BLaER1 (cell line): ENCODE data around the gene H6PD.
"Not testable (repeated sequence)": the region's sequence is repeated elsewhere in the genome, so short reads cannot be mapped to it uniquely, and the experiment has no call there.

Experiments used
- H3K27ac ChIP-seq: shearing (Covaris generic); formaldehyde crosslinking; 2 replicates; pipeline ENCODE4 v1.8.1; 2022
- H3K27me3 ChIP-seq: shearing (Covaris generic); formaldehyde crosslinking; 2 replicates; pipeline ENCODE4 v1.8.1; 2022
- H3K36me3 ChIP-seq: shearing (Covaris generic); formaldehyde crosslinking; 2 replicates; pipeline ENCODE4 v1.8.1; 2022
- H3K4me1 ChIP-seq: shearing (Covaris generic); formaldehyde crosslinking; 2 replicates; pipeline ENCODE4 v1.8.1; 2022
- H3K4me2 ChIP-seq: shearing (Covaris generic); formaldehyde crosslinking; 2 replicates; pipeline ENCODE4 v1.8.1; 2022
- H3K4me3 ChIP-seq: shearing (Covaris generic); formaldehyde crosslinking; 2 replicates; pipeline ENCODE4 v1.8.1; 2022
- H3K9ac ChIP-seq: shearing (Covaris generic); formaldehyde crosslinking; 2 replicates; pipeline ENCODE4 v1.8.1; 2022
- H3K9me3 ChIP-seq: shearing (Covaris generic); formaldehyde crosslinking; 2 replicates; pipeline ENCODE4 v1.8.1; 2022
- H4K20me1 ChIP-seq: shearing (Covaris generic); formaldehyde crosslinking; 2 replicates; pipeline ENCODE4 v1.8.1; 2022
- Cebpa-rat ChIP-seq: shearing (Covaris generic); IDR thresholded peaks from 2 replicates; pipeline ENCODE4 v1.8.1; 2022

Gene H6PD

GRCh38 chr1:9292361-9293240 lies 58.0 kb downstream of the H6PD start, which contains the start of gene SPSB1:
SPSB1 (plus strand) TSS chr1:9292894; CDS start chr1:9355892, 62,998 bp downstream.
- peaks cover 55% of the 10 kb centered on the region for H3K4me1 ChIP-seq
- peaks cover 11% of the 10 kb centered on the region; the same call in 1 of the 2 replicates for H3K36me3 ChIP-seq
- TF ChIP-seq Cebpa-rat, result no peak
- no peaks in the 10 kb centered on the region for H3K27me3 ChIP-seq
- H3K9me3 ChIP-seq, result peaks cover 16% of the 10 kb centered on the region
- peak within 1 kb of the TSS; percentile 82 for H3K9ac ChIP-seq
- H4K20me1 ChIP-seq, result peaks cover 41% of the 10 kb centered on the region
- H3K4me3 ChIP-seq, result peak within 1 kb of the TSS; percentile 82
- H3K27ac ChIP-seq, result peak within 1 kb of the TSS; percentile 81
- peak within 1 kb of the TSS; percentile 87 for H3K4me2 ChIP-seq

GRCh38 chr1:9293241-9293532 lies 58.6 kb downstream of the H6PD start:
- no peaks in the 10 kb centered on the region for H3K27me3 ChIP-seq
- peaks cover 10% of the 10 kb centered on the region for H3K9me3 ChIP-seq
- H3K4me3 ChIP-seq, result peak overlapping the region; percentile 82
- H3K36me3 ChIP-seq, result peaks cover 11% of the 10 kb centered on the region; the same call in 1 of the 2 replicates
- H3K27ac ChIP-seq, result peak overlapping the region; percentile 81
- H4K20me1 ChIP-seq, result peaks cover 46% of the 10 kb centered on the region
- peak overlapping the region; percentile 87 for H3K4me2 ChIP-seq
- no peak for TF ChIP-seq Cebpa-rat
- peaks cover 55% of the 10 kb centered on the region for H3K4me1 ChIP-seq
- peak overlapping the region; percentile 82 for H3K9ac ChIP-seq

- Histone ChIP-seq H3K4me2 (peak overlapping the region; percentile 87), H4K20me1 (peaks cover 46% of the 10 kb centered on the region), H3K27ac (peak overlapping the region; percentile 81), H3K4me3 (peak overlapping the region; percentile 82), H3K4me1 (peaks cover 55% of the 10 kb centered on the region), H3K27me3 (no peaks in the 10 kb centered on the region), H3K9ac (peak overlapping the region; percentile 82), H3K9me3 (peaks cover 4% of the 10 kb centered on the region; the same call in 1 of the 2 replicates), H3K36me3 (peaks cover 11% of the 10 kb centered on the region; the same call in 1 of the 2 replicates)
- TF ChIP-seq Cebpa-rat, result no peak
These were observed 59.2 kb downstream of the H6PD start for GRCh38 chr1:9293533-9294404.

GRCh38 chr1:9294405-9294773 lies 59.8 kb downstream of the H6PD start:
- Histone ChIP-seq H3K9me3 (no peaks in the 10 kb centered on the region), H3K36me3 (peaks cover 11% of the 10 kb centered on the region; the same call in 1 of the 2 replicates), H4K20me1 (peaks cover 46% of the 10 kb centered on the region), H3K4me2 (peak overlapping the region; percentile 87), H3K27ac (no peak overlapping the region), H3K9ac (no peak overlapping the region; the same call in 1 of the 2 replicates), H3K4me1 (peaks cover 55% of the 10 kb centered on the region), H3K27me3 (no peaks in the 10 kb centered on the region), H3K4me3 (peak overlapping the region; percentile 82)
- TF ChIP-seq Cebpa-rat, result no peak

GRCh38 chr1:9294910-9295636 lies 60.5 kb downstream of the H6PD start:
- TF ChIP-seq Cebpa-rat, result no peak
- Histone ChIP-seq H3K9me3 (no peaks in the 10 kb centered on the region), H3K36me3 (peaks cover 11% of the 10 kb centered on the region; the same call in 1 of the 2 replicates), H4K20me1 (peaks cover 49% of the 10 kb centered on the region), H3K27ac (no peak overlapping the region), H3K9ac (no peak overlapping the region; the same call in 1 of the 2 replicates), H3K4me2 (peak overlapping the region; percentile 87), H3K4me3 (0 out of 2 replicates have a peak overlapping the region, but pooled peaks have one; percentile 82), H3K4me1 (peaks cover 54% of the 10 kb centered on the region), H3K27me3 (no peaks in the 10 kb centered on the region)

- H3K4me3 ChIP-seq, result no peak overlapping the region
These were observed 61.3 kb downstream of the H6PD start for GRCh38 chr1:9295884-9296283.

GRCh38 chr1:9296850-9297249 lies 62.3 kb downstream of the H6PD start:
- no peak overlapping the region for H3K9ac ChIP-seq
- no peak for TF ChIP-seq Cebpa-rat
- peaks cover 66% of the 10 kb centered on the region for H4K20me1 ChIP-seq
- H3K27ac ChIP-seq, result no peak overlapping the region
- H3K4me3 ChIP-seq, result no peak overlapping the region
- no peaks in the 10 kb centered on the region for H3K27me3 ChIP-seq
- no peak overlapping the region for H3K4me2 ChIP-seq
- no peaks in the 10 kb centered on the region for H3K9me3 ChIP-seq
- H3K4me1 ChIP-seq, result peaks cover 43% of the 10 kb centered on the region
- peaks cover 25% of the 10 kb centered on the region; the same call in 1 of the 2 replicates for H3K36me3 ChIP-seq

More at GRCh38 chr1:9295884-9296283, 61.3 kb downstream of the H6PD start:
- peaks cover 57% of the 10 kb centered on the region for H4K20me1 ChIP-seq
- no peaks in the 10 kb centered on the region for H3K27me3 ChIP-seq
- TF ChIP-seq Cebpa-rat, result no peak
- no peak overlapping the region for H3K27ac ChIP-seq
- peak overlapping the region; percentile 87; the same call in 1 of the 2 replicates for H3K4me2 ChIP-seq
- H3K36me3 ChIP-seq, result peaks cover 19% of the 10 kb centered on the region; the same call in 1 of the 2 replicates
- H3K4me1 ChIP-seq, result peaks cover 46% of the 10 kb centered on the region
- H3K9me3 ChIP-seq, result no peaks in the 10 kb centered on the region
- H3K9ac ChIP-seq, result no peak overlapping the region

- Histone ChIP-seq H3K9ac (no peak overlapping the region), H3K27me3 (no peaks in the 10 kb centered on the region), H3K4me3 (no peak overlapping the region), H4K20me1 (peaks cover 75% of the 10 kb centered on the region), H3K4me2 (no peak overlapping the region), H3K9me3 (no peaks in the 10 kb centered on the region), H3K36me3 (peaks cover 25% of the 10 kb centered on the region; the same call in 1 of the 2 replicates), H3K27ac (no peak overlapping the region), H3K4me1 (peaks cover 47% of the 10 kb centered on the region)
- TF ChIP-seq Cebpa-rat, result no peak
These were observed 63.3 kb downstream of the H6PD start for GRCh38 chr1:9297831-9298230.

- no peak for TF ChIP-seq Cebpa-rat
- H3K9ac ChIP-seq, result no peak overlapping the region
- no peak overlapping the region for H3K27ac ChIP-seq
- H3K9me3 ChIP-seq, result no peaks in the 10 kb centered on the region
- peaks cover 51% of the 10 kb centered on the region for H3K4me1 ChIP-seq
- peaks cover 25% of the 10 kb centered on the region; the same call in 1 of the 2 replicates for H3K36me3 ChIP-seq
- H3K27me3 ChIP-seq, result no peaks in the 10 kb centered on the region
- H3K4me3 ChIP-seq, result no peak overlapping the region
- no peak overlapping the region for H3K4me2 ChIP-seq
- peaks cover 78% of the 10 kb centered on the region for H4K20me1 ChIP-seq
These were observed 63.7 kb downstream of the H6PD start for GRCh38 chr1:9298282-9298681.

GRCh38 chr1:9299571-9300541 lies 65.3 kb downstream of the H6PD start:
- Histone ChIP-seq H4K20me1 (peaks cover 80% of the 10 kb centered on the region), H3K4me1 (peaks cover 55% of the 10 kb centered on the region), H3K36me3 (peaks cover 25% of the 10 kb centered on the region; the same call in 1 of the 2 replicates)
- not testable (repeated sequence) for H3K4me3 ChIP-seq, H3K27me3 ChIP-seq, H3K4me2 ChIP-seq, H3K27ac ChIP-seq, H3K9ac ChIP-seq, H3K9me3 ChIP-seq
